GOT3 (cell line): ENCODE measurements around the gene CCDC15.
"Not testable (repeated sequence)": the region's sequence is repeated elsewhere in the genome, so short reads cannot be mapped to it uniquely, and the experiment has no call there.

Experiments used
- DNase-seq: peaks from one replicate; lab custom pipeline; 2025; ENCODE audit warnings: mixed read lengths; lab: John Stamatoyannopoulos, UW

The CCDC15 gene

DNA sequence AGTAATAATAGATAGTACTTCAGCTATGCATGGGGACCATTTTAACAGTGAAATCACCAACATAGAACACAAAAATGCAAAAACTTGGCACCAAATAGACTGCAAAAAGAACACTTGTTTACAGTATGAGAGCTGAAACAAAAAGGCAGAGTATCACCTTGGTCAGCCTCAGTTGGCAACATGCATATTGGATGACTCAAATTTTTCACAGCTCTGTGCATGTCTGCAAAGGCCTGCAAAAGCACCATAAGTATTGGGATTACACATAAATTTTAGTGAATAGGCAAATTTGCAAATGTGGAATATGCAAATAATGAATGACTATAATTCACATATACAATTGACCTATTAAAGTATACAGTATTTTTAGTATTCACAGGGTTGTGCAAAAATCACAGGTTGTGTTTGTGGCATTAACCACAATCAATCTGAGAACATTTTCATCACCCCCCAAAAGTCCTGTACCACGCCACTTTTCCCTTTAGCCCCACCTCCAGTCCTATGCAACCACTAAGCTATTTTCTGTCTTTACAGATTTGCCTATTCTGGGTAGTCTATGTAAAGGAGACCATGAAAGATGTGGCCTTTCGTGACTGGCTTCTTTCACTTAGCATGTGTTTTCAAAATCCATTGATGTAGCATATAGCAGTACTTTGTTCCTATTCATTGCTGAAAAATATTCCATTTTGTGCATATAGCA is 47.2 kb downstream of the CCDC15 start:
- DNase-seq: no peak

DNA sequence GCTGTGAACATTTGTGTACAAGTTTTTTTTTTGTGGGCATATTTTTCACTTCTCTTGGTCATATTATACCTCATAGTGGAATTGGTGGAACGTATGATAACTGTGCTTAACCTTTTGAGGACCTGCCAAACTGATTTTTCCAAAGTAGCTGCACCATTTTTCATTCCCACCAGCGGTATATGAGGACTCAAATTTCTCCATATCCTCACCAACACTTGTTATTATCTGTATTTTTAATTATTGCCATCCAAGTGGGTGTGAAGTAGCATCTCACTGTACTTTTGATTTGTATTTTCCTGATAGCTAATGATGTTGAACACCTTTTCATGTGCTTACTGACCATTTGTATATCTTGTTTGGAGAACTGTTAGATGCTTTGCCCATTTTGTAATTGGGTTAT is 47.8 kb downstream of the CCDC15 start:
- no peak for DNase-seq

GRCh38 chr11:125005491-125005890 is 51.5 kb downstream of the CCDC15 start:
- no peak for DNase-seq

DNA sequence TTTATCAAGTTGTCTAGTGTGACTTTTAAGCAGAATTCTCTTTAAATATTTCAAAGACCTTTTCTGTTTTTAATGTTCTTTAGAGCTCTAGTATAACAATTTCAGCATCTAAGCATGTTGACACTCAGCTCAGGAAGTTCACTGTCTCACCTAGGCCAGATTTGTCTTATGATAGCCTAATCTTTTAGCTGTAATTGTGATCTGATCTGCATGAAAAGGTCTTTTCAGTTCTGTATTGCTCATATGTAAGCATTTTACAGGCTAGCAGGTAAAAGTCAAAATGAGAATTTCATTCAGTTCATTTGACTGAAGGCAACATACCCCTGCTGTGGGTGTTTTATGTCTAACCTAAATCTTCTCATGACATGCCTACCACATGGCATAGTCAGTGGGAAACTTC is 62.4 kb downstream of the CCDC15 start:
- no peak for DNase-seq

DNA sequence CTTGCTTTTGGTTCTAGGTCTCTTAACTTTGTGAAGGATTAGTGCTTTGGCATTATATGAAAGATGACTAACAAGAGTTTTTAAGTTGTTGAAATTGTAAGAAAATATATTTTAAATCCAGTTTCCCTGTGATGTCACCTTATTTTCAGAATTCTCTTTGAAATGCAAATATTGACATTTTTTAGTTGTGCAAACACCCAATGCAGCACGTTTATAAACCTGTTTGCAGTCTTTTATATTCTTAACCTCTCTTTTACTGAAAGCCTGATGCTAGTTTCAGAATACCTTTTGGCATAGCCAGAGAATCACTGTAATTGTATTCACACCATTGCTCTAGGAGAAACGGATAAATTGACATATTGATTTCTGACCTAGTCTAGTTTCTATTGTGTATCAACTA is 66.3 kb downstream of the CCDC15 start:
- DNase-seq: no peak

DNA sequence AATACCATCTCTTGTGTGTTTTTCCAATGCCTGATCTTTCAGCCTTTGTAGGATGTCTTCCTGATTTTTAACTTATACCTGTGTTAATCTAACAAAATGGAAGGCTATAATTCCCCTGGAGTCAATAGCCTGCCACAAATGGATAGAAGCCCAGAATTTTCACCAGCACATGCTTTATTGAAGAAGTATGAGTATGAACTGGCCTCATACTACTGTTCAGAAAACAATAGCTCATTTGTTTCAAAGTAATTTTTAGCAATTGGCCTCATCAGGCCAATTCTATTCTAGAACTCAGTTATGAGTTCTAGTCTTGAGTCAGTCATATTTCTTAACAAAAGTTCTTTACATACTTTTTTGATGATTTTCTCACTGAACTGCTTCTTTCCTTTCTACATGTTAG is 68.5 kb downstream of the CCDC15 start:
- DNase-seq: no peak

DNA sequence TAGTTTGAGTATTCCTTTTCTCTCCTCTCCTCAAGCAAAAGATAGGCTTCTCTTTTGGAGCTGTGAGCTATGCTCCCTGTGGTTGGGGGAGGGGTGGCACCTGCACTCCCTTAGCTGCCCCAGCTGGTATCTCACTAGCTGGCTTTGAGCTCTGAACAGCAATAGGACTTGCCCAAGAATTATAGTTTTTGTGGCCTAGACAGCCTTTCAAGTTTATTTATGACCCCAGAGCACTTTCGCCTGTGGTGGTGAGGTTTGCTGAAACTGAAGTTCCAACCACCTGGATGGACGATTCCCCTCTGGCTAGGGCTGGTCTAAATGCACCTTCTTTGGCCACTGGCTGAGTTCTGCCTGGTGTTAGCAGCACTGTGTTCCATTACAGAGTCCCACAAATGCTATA is 72.0 kb downstream of the CCDC15 start:
- DNase-seq: no peak

DNA sequence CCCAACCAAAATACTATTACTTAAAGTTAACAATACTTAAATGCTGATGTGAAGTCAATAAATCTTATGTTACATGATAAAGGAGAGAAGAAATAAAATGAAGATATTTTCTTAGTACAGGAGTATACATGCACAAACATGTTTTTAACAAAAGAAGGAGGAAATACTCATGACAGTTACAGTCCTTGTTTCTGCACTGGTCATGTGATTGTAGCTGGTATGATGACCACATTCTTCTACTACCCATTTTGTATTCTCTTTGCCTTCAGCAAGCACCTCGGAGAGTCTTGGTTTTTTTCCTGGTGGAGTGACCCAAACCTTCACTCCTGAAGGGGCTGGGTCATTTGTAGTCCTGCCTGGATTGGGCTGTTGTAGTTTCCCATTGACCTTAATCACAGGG is 75.4 kb downstream of the CCDC15 start:
- DNase-seq: not testable (repeated sequence)

DNA sequence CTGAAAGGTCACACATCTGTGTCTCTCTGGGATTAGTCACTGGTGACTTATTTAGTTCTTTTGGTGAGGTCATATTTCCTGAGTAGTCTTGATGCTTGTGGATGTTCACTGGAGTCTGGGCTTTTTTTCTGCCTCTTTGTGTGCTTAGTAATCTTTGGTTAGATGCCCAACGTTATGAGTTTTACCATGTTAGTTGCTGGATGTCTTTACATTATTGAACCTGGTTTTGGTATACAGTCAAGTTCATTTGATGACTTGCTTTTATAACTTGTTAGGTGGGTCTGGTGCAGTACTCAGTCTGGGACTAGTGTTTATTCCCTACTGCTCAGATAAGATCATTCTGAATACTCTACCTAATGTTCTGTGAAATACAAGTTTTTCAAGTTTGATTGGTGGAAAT is 82.9 kb downstream of the CCDC15 start:
- no peak for DNase-seq

GRCh38 chr11:125049164-125049792 is 95.3 kb downstream of the CCDC15 start:
- DNase-seq: no peak

GRCh38 chr11:125052047-125052446 is 98.0 kb downstream of the CCDC15 start:
- no peak for DNase-seq

- DNase-seq: no peak
Observed at GRCh38 chr11:125053167-125053566, 99.2 kb downstream of the CCDC15 start.

- no peak for DNase-seq
Observed at GRCh38 chr11:125055107-125055715, 101.2 kb downstream of the CCDC15 start.

- not testable (repeated sequence) for DNase-seq
Observed at GRCh38 chr11:125056111-125056510, 102.1 kb downstream of the CCDC15 start.

DNA sequence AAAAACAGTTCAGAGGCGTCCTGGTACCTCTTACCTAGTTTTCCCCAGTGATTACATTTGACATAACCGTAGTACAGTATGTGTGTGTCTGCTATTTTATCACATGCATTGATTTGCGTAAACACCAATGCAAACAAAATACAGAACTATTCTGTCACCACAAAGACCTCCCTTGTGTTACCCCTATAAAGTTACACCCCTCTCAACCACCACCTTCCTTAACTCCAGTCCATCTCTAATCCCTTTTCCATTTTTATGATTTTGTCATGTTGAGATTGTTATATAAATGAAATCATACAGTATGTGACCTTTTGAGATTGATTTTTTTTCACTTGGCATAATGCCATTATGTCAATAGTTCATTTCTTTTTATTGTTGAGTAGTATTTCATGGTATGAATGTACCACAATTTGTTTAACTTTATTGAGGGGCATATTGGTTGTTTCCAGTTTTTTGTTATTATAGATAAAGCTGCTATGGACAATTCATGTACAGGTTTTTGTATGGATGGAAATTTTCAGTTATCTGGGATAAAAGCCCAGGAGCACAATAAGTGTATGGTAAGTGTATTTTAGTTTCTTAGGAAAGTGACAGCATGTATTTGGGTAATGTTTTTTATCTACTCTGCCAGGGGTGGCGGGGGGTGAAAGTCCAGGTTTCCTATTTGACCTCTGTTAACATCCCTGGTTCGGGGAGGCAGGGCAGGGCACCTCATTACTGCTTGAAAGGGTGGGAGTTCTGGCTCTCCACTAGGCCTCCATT is 103.1 kb downstream of the CCDC15 start:
- DNase-seq: no peak

GRCh38 chr11:125057693-125058016 is 103.7 kb downstream of the CCDC15 start:
- DNase-seq: no peak

GRCh38 chr11:125061281-125061680 is 107.3 kb downstream of the CCDC15 start:
- no peak for DNase-seq

GRCh38 chr11:125062218-125062930 is 108.4 kb downstream of the CCDC15 start:
- no peak for DNase-seq

DNA sequence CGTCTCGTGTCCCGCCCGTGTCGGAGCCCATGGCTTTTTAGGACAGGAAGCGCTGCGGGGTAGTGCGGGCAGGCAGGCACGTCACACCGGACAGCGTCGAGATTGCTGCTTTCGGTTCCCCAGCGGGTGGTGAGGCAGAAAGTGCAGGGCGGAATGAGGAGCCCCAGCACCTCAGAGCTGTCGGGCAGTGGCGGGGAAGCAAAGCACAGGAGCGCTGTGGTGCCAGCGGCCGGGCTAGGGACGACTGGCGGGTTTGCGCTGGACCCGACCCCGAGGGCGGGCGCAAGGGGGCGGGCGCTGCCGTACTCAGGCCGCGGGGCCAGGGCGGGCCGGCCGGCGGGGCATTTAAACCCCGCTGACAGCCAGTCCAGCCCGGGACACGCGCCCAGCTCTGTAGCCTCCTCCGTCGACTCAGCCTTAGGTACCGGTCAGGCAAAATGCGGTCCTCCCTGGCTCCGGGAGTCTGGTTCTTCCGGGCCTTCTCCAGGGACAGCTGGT is 109.0 kb downstream of the CCDC15 start, which contains the start of gene SLC37A2:
SLC37A2 (plus strand) TSS at position 375 of the 498 bp plus-strand sequence; CDS start at position 438, 63 bp downstream.
- no peak for DNase-seq

GRCh38 chr11:125063429-125064043 is 109.5 kb downstream of the CCDC15 start:
- no peak for DNase-seq

GRCh38 chr11:125064070-125064469 is 110.1 kb downstream of the CCDC15 start:
- DNase-seq: no peak
